SU-DHL-6 (cell line): ENCODE data around the gene WDR37.

ENCODE experiments used
- EZH2phosphoT487 ChIP-seq: fragments of 200-600 bp; sonication (generic), shearing (Covaris generic); conservative IDR thresholded peaks from 2 replicates; pipeline ENCODE4 v1.6.1; 2018; ENCODE audit warnings: mild to moderate bottlenecking, antibody characterized with exemption, low read length, moderate library complexity, mixed read lengths
- TF ChIP-seq, protein P1 (sequence below): fragments of 200-600 bp; sonication (generic); IDR thresholded peaks from one replicate; pipeline ENCODE4 v1.5.1; 2017; ENCODE audit warnings: antibody characterized with exemption, mild to moderate bottlenecking, low read length, moderate library complexity; ENCODE audit not compliant: insufficient read depth, poor library complexity, severe bottlenecking

DNA sequence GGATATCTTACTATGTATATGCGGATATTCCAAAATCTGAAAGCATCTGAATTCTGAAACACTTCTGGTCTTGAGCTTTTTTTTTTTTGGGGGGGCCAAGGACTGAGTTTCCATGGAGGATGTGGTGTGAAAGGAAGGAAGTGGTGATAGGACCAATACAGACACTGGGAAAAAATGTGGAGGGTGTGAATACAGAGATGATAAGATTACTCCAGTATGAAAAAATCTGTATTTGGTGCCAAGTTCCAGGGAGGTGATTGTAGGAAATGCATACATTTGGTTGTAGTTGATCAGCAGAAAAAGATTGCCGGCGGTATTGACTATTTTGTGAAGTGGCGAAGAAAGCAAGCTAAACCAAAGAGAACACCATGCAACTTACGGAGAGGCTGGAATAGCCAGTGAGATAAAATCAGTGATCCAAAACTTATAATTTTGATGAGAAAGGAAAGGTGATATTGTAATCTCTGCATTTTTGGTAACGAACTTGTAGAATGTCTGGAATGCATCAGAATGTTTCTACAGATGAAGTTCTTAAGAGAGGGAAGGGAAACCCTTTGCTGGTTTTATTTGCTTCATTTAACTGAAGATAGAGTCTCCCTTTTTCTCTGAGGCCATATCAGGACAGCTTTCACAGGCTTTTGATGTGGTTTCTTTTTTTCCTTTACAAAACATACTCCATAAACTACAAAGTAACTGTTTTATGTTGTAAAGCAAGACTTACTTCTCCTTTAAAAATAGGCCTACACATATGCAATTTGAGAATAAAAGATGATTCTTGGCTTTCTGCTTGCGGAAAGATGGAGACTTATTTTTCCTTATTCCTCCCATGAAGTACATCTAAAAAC is 6.0 kb downstream of the WDR37 start:
- TF ChIP-seq EZH2phosphoT487 = no peak
- TF ChIP-seq, protein P1, sequence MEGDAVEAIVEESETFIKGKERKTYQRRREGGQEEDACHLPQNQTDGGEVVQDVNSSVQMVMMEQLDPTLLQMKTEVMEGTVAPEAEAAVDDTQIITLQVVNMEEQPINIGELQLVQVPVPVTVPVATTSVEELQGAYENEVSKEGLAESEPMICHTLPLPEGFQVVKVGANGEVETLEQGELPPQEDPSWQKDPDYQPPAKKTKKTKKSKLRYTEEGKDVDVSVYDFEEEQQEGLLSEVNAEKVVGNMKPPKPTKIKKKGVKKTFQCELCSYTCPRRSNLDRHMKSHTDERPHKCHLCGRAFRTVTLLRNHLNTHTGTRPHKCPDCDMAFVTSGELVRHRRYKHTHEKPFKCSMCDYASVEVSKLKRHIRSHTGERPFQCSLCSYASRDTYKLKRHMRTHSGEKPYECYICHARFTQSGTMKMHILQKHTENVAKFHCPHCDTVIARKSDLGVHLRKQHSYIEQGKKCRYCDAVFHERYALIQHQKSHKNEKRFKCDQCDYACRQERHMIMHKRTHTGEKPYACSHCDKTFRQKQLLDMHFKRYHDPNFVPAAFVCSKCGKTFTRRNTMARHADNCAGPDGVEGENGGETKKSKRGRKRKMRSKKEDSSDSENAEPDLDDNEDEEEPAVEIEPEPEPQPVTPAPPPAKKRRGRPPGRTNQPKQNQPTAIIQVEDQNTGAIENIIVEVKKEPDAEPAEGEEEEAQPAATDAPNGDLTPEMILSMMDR = no peak
